Right lobe of liver (tissue), 6 donors: ENCODE measurements around the gene RAB31. TPM values are rescaled to one million over a fixed set of nuclear protein-coding genes. Genes with fewer than 3 reads are reported as not detected.
"Not testable (repeated sequence)": the region's sequence is repeated elsewhere in the genome, so short reads cannot be mapped to it uniquely, and the experiment has no call there.

ENCODE experiments used
- ATAC-seq, 4 donors: fragments of 200-7000 bp; cut with Tn5 transposase; one replicate each; pipeline ENCODE4 v1.9.1; 2020; ENCODE audit warnings: mild to moderate bottlenecking in 4 of 4, moderate library complexity in 4 of 4
- DNase-seq, 3 donors: peaks; one replicate each; pipeline ENCODE4 v3.0.0-alpha.2; 2020
- H3K27ac ChIP-seq, 3 donors: fragments of 200-600 bp; one replicate each; pipeline ENCODE4 v1.8.0; 2022
- H3K27me3 ChIP-seq, 2 donors: fragments of 200-600 bp; one replicate each; pipeline ENCODE4 v1.8.0; 2022
- H3K36me3 ChIP-seq, 4 donors: fragments of 200-600 bp; sonication (generic) in 1 of 4; one replicate each; pipeline versions ENCODE4 v1.5.1 to v1.8.0; 2017 to 2022; ENCODE audit warnings: control low read depth in 1 of 4
- H3K4me1 ChIP-seq, 4 donors: fragments of 200-600 bp; sonication (generic) in 1 of 4; one replicate each; pipeline versions ENCODE4 v1.5.1 to v1.8.0; 2017 to 2022; ENCODE audit warnings: control low read depth in 1 of 4
- H3K4me3 ChIP-seq, 3 donors: fragments of 200-600 bp; one replicate each; pipeline ENCODE4 v1.8.0; 2022
- H3K9me3 ChIP-seq, 4 donors: fragments of 200-600 bp; sonication (generic) in 1 of 4; one replicate each; pipeline versions ENCODE4 v1.5.1 to v1.8.0; 2017 to 2022; ENCODE audit warnings: control low read depth in 1 of 4
- POLR2A ChIP-seq: fragments of 450-650 bp; IDR thresholded peaks from one replicate; pipeline ENCODE4 v1.6.1; 2017; ENCODE audit warnings: antibody characterized with exemption, mild to moderate bottlenecking
- WGBS: methylation state at CpG from one replicate; pipeline ENCODE4 v1.1.6; 2018; ENCODE audit warnings: low coverage, low lambda C conversion rate; ENCODE audit not compliant: insufficient coverage; ENCODE audit errors: missing lambda C conversion rate; 5-methylcytosine and 5-hydroxymethylcytosine counted together
- intact Hi-C, 2 donors: fragments of 100-400 bp; cut with DNase I; formaldehyde crosslinking; loops; one replicate each; pipeline versions ENCODE4 v1.11.2 to v1.14.1; 2022
- total RNA-seq, 6 experiments: library from RNA; depleted of rRNA in 2 of 6; stranded (reverse); fragments of >200 nt in 2 of 6; fragmentation: NEBNext Ultra II Directional in 3 of 6; extraction: Animal tissue kit (Norgen Biotek cat#: 25700) in 3 of 6; gene quantifications; one replicate each; pipeline versions ENCODE4 v1.1.0 to v1.2.4, GENCODE V29; 2016 to 2023
- TF ChIP-seq, protein P1 (sequence below), 4 donors: fragments of 200-600 bp in 3 of 4; fragments of 450-650 bp in 1 of 4; IDR thresholded peaks; one replicate each; pipeline versions ENCODE4 v1.5.1 to v1.8.0; 2016 to 2022; ENCODE audit warnings: antibody characterized with exemption in 4 of 4, mild to moderate bottlenecking in 2 of 4
- donor health status: DM: no; HTN: yes; CAD: no.
- donor health status: DM: no; HTN: no; CAD: no.
- donor health status: DM: no; HTN: no; CAD: no.
- donor health status: DM: no; HTN: yes; CAD: no.
- donor health status: DM: no; HTN: yes; CAD: no.

The RAB31 gene
- total RNA-seq, 6 experiments from 2014 or later, result 3.0 to 14.3 (median 5.4) TPM

GRCh38 chr18:9890957-9891356 is 182.9 kb downstream of the RAB31 start:
- intact Hi-C loops, result no loop called here
- no peak overlapping the region for H3K4me3 ChIP-seq
- 70% methylated on average over 1 of the region's 1 CpG for WGBS
- TF ChIP-seq, protein P1, sequence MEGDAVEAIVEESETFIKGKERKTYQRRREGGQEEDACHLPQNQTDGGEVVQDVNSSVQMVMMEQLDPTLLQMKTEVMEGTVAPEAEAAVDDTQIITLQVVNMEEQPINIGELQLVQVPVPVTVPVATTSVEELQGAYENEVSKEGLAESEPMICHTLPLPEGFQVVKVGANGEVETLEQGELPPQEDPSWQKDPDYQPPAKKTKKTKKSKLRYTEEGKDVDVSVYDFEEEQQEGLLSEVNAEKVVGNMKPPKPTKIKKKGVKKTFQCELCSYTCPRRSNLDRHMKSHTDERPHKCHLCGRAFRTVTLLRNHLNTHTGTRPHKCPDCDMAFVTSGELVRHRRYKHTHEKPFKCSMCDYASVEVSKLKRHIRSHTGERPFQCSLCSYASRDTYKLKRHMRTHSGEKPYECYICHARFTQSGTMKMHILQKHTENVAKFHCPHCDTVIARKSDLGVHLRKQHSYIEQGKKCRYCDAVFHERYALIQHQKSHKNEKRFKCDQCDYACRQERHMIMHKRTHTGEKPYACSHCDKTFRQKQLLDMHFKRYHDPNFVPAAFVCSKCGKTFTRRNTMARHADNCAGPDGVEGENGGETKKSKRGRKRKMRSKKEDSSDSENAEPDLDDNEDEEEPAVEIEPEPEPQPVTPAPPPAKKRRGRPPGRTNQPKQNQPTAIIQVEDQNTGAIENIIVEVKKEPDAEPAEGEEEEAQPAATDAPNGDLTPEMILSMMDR (IDR thresholded peaks at IDR 0.05), result no peak
- DNase-seq (no peak), ATAC-seq (no peak)
- no peaks in the 10 kb centered on the region for H3K9me3 ChIP-seq
- no peaks in the 10 kb centered on the region for H3K4me1 ChIP-seq
- H3K27me3 ChIP-seq, result no peaks in the 10 kb centered on the region
- no peak overlapping the region for H3K27ac ChIP-seq
- no peaks in the 10 kb centered on the region for H3K36me3 ChIP-seq

DNA sequence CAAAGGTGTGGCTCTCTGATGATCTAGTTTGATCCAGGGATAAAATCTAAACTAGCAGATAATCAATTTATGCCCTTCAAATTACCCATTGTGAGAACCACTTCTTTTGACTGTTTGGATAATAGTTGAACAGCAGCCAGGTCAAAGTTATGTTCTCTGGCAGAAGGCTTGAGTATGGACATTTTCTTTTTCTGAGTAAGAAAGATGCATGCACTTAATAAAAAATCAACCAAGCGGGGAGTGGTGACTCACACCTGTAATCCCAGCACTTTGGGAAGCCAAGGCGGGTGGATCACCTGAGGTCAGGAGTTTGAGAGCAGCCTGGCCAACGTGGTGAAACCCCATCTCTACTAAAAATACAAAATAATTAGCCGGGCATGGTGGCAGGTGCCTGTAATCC is 183.4 kb downstream of the RAB31 start:
- H3K27ac ChIP-seq, H3K4me3 ChIP-seq, H3K36me3 ChIP-seq, intact Hi-C loops, DNase-seq, H3K9me3 ChIP-seq, H3K4me1 ChIP-seq, ATAC-seq, H3K27me3 ChIP-seq: not testable (repeated sequence)
- WGBS, result 72% methylated on average over 3 of the region's 4 CpGs

- no peak for TF ChIP-seq POLR2A
- TF ChIP-seq, protein P1 (IDR thresholded peaks at IDR 0.05), result no peak
- Histone ChIP-seq H3K36me3 (no peaks in the 10 kb centered on the region), H3K27me3 (no peaks in the 10 kb centered on the region), H3K27ac (no peak overlapping the region), H3K4me1 (peaks cover 0 to 8% (median 0%) of the 10 kb centered on the region in 4 donors), H3K4me3 (no peak overlapping the region), H3K9me3 (no peaks in the 10 kb centered on the region)
- intact Hi-C loops, result no loop called here
- no peak for ATAC-seq
- no peak for DNase-seq
- WGBS, result 91% methylated on average over 6 of the region's 6 CpGs
Observed at GRCh38 chr18:9894454-9895068, 186.5 kb downstream of the RAB31 start.

DNA sequence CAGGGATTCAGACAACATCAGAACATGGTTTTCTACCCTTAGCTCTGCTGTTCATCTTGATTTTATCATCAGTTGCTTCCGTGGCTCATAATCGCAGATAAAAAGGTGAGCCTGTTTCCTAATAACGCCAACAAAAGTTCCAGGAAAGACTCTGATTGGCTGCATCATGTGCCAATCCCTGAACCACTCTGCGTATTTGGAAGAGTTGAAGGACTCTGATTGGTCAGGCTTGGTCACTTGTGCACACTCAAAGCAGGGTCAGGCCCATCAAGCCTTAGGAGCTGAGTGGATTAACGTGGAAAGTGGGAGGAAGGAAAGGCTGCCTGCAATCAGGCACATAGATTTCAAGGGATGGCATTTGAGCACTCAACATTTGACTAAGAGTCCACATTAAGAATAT is 189.0 kb downstream of the RAB31 start:
- Histone ChIP-seq H3K27ac (no peak overlapping the region), H3K9me3 (no peaks in the 10 kb centered on the region), H3K27me3 (no peaks in the 10 kb centered on the region), H3K36me3 (no peaks in the 10 kb centered on the region), H3K4me3 (no peak overlapping the region), H3K4me1 (peaks cover 0 to 8% (median 0%) of the 10 kb centered on the region in 4 donors)
- ATAC-seq (no peak), DNase-seq (no peak)
- TF ChIP-seq POLR2A, result no peak
- TF ChIP-seq, protein P1 (IDR thresholded peaks at IDR 0.05), result no peak
- intact Hi-C loops, result no loop called here
- 94% methylated on average over 5 of the region's 5 CpGs for WGBS

- H3K36me3 ChIP-seq, H3K9me3 ChIP-seq, DNase-seq, intact Hi-C loops, H3K4me3 ChIP-seq, H3K4me1 ChIP-seq, ATAC-seq, H3K27me3 ChIP-seq, H3K27ac ChIP-seq: not testable (repeated sequence)
- WGBS, result 97% methylated on average over 10 of the region's 10 CpGs
Observed at GRCh38 chr18:9897787-9898291, 189.7 kb downstream of the RAB31 start.
